K562 (cell line): ENCODE data around the gene HOXC12.

Experiments used
- CEBPB ChIP-seq: fragments of 450-650 bp; IDR thresholded peaks from 2 replicates; pipeline ENCODE4 v1.6.1; 2016; ENCODE audit warnings: missing genetic modification characterization, missing compliant biosample characterization
- EP300 ChIP-seq: IDR thresholded peaks from 2 replicates; pipeline ENCODE4 v1.6.1; 2012; ENCODE audit warnings: low read length, improper control_type of control experiment
- PHF8 ChIP-seq: fragments of 200-600 bp; sonication (generic); IDR thresholded peaks from 2 replicates; pipeline ENCODE4 v1.6.1; 2012; ENCODE audit warnings: mixed run types, mild to moderate bottlenecking, inconsistent platforms, low read length, moderate library complexity, borderline replicate concordance
- POLR2AphosphoS5 ChIP-seq: IDR thresholded peaks from 2 replicates; pipeline ENCODE4 v1.6.1; 2011; ENCODE audit warnings: mild to moderate bottlenecking, low read depth, low read length, moderate library complexity; ENCODE audit not compliant: control insufficient read depth, insufficient read depth
- POLR2G ChIP-seq: fragments of 200-400 bp; formaldehyde crosslinking; IDR thresholded peaks from 2 replicates; pipeline ENCODE4 v1.6.1; 2017; ENCODE audit warnings: low read depth, mild to moderate bottlenecking, antibody characterized with exemption, low read length, moderate library complexity
- SREBF2 ChIP-seq: sonication (generic); formaldehyde crosslinking; IDR thresholded peaks from 2 replicates; pipeline ENCODE4 v1.4.0; 2020; ENCODE audit warnings: mild to moderate bottlenecking, missing genetic modification reagents
- ZKSCAN8 ChIP-seq: fragments of 200-800 bp; sonication (Bioruptor generic); IDR thresholded peaks from 2 replicates; pipeline ENCODE4 v1.6.1; 2016; ENCODE audit warnings: missing genetic modification characterization, missing compliant biosample characterization
- ZNF23 ChIP-seq: fragments of 250-450 bp; sonication (Bioruptor Pico); IDR thresholded peaks from 2 replicates; pipeline ENCODE4 v1.4.0; 2020; ENCODE audit warnings: mild to moderate bottlenecking
- ZNF274 ChIP-seq: IDR thresholded peaks from 2 replicates; pipeline ENCODE4 v1.6.1; 2011; ENCODE audit warnings: low read depth, mild to moderate bottlenecking, low read length, moderate library complexity, borderline replicate concordance
- ZNF76 ChIP-seq: fragments of 250-450 bp; sonication (Bioruptor Pico); IDR thresholded peaks from 2 replicates; pipeline ENCODE4 v1.4.0; 2020; ENCODE audit warnings: mild to moderate bottlenecking, moderate library complexity, borderline replicate concordance
- TF ChIP-seq, protein P1 (sequence below), 3 experiments: IDR thresholded peaks in 2 of 3; conservative IDR thresholded peaks in 1 of 3; 2 replicates each; pipeline ENCODE4 v1.5.1; 2011 to 2012; ENCODE audit warnings: low read length in 3 of 3, mild to moderate bottlenecking in 3 of 3, control low read depth in 2 of 3, improper control_type of control experiment in 1 of 3, inconsistent platforms in 1 of 3, low read depth in 1 of 3, mixed read lengths in 1 of 3, moderate library complexity in 1 of 3; ENCODE audit not compliant: insufficient read depth in 2 of 3

DNA sequence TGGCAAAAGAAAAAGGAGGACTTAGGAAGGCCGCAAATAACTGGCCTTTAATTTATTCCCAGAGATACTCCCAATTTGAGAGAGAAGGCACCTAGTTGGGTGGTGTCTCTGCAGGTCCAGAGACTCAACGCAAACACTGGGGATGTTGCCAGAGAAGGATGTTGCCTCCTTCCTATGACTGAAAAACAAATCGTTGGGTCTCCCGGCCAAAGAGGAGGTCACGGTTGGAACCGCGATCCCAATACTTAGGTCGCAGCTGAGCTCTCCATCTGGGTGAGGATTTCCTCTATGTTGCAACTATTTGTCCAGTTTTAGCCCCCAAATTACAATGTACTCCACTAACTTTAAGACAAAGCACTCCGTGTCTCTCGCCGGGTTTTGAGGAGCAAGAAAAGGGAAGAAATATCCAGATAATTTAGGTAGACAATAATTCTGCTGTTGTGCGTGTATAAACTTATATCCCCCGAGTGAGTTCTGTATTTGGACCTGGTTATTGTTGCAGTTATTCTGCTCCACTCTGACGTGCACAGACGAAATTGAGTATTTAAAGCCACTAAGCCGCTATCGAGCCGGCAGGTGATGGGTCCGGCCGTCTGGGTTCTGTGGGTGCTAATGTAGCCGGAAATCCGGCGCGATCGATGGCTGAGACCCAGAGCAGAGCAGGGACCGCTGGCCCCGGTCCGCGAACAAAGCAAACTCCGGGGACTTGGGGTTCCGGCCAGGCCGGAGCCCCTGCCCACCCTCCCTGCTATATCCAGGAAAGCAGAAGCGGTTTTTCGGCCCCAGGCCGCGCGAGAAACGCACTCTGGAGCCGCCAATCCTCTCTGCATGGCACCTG lies 5.7 kb downstream of the HOXC12 start:
- TF ChIP-seq ZNF23 (CRISPR knock-in tag) (no peak), ZNF274 (no peak), CEBPB (tag) (no peak), POLR2AphosphoS5 (no peak), POLR2G (no peak), ZNF76 (CRISPR knock-in tag) (no peak), SREBF2 (CRISPR knock-in tag) (no peak), ZKSCAN8 (CRISPR knock-in tag) (no peak), PHF8 (no peak), EP300 (no peak)
- TF ChIP-seq, protein P1, sequence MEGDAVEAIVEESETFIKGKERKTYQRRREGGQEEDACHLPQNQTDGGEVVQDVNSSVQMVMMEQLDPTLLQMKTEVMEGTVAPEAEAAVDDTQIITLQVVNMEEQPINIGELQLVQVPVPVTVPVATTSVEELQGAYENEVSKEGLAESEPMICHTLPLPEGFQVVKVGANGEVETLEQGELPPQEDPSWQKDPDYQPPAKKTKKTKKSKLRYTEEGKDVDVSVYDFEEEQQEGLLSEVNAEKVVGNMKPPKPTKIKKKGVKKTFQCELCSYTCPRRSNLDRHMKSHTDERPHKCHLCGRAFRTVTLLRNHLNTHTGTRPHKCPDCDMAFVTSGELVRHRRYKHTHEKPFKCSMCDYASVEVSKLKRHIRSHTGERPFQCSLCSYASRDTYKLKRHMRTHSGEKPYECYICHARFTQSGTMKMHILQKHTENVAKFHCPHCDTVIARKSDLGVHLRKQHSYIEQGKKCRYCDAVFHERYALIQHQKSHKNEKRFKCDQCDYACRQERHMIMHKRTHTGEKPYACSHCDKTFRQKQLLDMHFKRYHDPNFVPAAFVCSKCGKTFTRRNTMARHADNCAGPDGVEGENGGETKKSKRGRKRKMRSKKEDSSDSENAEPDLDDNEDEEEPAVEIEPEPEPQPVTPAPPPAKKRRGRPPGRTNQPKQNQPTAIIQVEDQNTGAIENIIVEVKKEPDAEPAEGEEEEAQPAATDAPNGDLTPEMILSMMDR (IDR thresholded peaks at IDR 0.05 in 2 of 3, conservative IDR thresholded peaks at IDR 0.05 in 1 of 3; ENCODE audit: insufficient read depth in 2 of 3, low read depth in 1 of 3, low read length in 3 of 3): no peak
